ENCODE measurements around the gene PI4KA. TPM values are rescaled to one million over a fixed set of nuclear protein-coding genes. Genes with fewer than 3 reads are reported as not detected.

PI4KA gene
- total RNA-seq, 4 donors from 2014 or later, result 69.8 to 115 (median 82.3) TPM

GRCh38 chr22:20808844-20809243 is 49.8 kb downstream of the PI4KA start:
- 91% methylated on average over 4 of the region's 4 CpGs for WGBS
- Histone ChIP-seq H3K36me3 (peaks cover 70 to 100% (median 96%) of the 10 kb centered on the region in 4 donors), H3K4me3 (no peak overlapping the region), H3K9me3 (no peaks in the 10 kb centered on the region), H3K27ac (replicated peaks in 1 of 4) (no peak overlapping the region), H3K27me3 (no peaks in the 10 kb centered on the region), H3K4me1 (no peaks in the 10 kb centered on the region)
- TF ChIP-seq POLR2AphosphoS5 (IDR thresholded peaks at IDR 0.05), result no peak
- no peak for TF ChIP-seq CTCF (IDR thresholded peaks at IDR 0.05)
- TF ChIP-seq POLR2A (IDR thresholded peaks at IDR 0.05; ENCODE audit: low read depth), result no peak
- no peak for TF ChIP-seq EP300 (IDR thresholded peaks at IDR 0.05)
- no peak for DNase-seq (ENCODE audit: extremely low spot score)
- intact Hi-C loops (cut with DNase I), result no loop called here

- intact Hi-C loops (cut with DNase I), result no loop called here
- 81% methylated on average over 4 of the region's 4 CpGs for WGBS
- no peaks in the 10 kb centered on the region for H3K27me3 ChIP-seq
- peak in 1 of 2 donors; percentile 32 for TF ChIP-seq POLR2AphosphoS5 (IDR thresholded peaks at IDR 0.05)
- no peak for TF ChIP-seq CTCF (IDR thresholded peaks at IDR 0.05)
- no peak overlapping the region for H3K4me3 ChIP-seq
- H3K9me3 ChIP-seq, result no peaks in the 10 kb centered on the region
- H3K4me1 ChIP-seq, result no peaks in the 10 kb centered on the region
- peaks cover 75 to 100% (median 96%) of the 10 kb centered on the region in 4 donors for H3K36me3 ChIP-seq
- no peak overlapping the region for H3K27ac ChIP-seq (replicated peaks in 1 of 4)
- no peak for DNase-seq (ENCODE audit: extremely low spot score)
These were observed 51.3 kb downstream of the PI4KA start for GRCh38 chr22:20807315-20807752.

GRCh38 chr22:20805972-20806471 is 52.6 kb downstream of the PI4KA start:
- intact Hi-C loops (cut with DNase I), result no loop called here
- no peak for DNase-seq (ENCODE audit: extremely low spot score)
- WGBS, result 77% methylated on average over 3 of the region's 3 CpGs

DNA sequence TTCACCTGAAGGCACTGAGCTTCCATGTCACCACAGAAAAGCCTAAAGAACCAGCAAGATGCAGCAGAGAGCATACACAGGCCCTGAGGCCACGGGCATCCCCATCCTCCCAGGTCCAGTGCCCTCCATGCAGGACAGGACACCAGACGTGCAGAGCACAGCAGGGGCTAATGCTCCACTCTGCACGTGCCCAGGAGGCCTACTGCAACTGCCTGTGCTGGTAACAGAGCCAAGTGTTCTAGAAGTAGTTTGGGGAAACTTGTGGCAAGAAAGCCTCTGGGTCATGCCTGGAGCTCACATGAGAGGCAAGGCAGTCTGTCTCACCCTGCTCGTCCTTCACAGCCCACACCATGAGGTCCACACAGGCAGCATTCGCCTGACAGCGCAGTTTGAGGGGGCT is 54.0 kb downstream of the PI4KA start:
- intact Hi-C loops (cut with DNase I), result no loop called here

More at GRCh38 chr22:20805972-20806471, 52.6 kb downstream of the PI4KA start:
- Histone ChIP-seq H3K9me3 (no peaks in the 10 kb centered on the region), H3K4me3 (no peak overlapping the region), H3K27ac (replicated peaks in 1 of 4) (no peak overlapping the region), H3K36me3 (peaks cover 78 to 100% (median 97%) of the 10 kb centered on the region in 4 donors), H3K27me3 (no peaks in the 10 kb centered on the region), H3K4me1 (no peaks in the 10 kb centered on the region)
- no peak for TF ChIP-seq CTCF (IDR thresholded peaks at IDR 0.05)
- no peak for TF ChIP-seq EP300 (IDR thresholded peaks at IDR 0.05)
- TF ChIP-seq POLR2A (IDR thresholded peaks at IDR 0.05; ENCODE audit: low read depth), result no peak
- TF ChIP-seq POLR2AphosphoS5 (IDR thresholded peaks at IDR 0.05), result no peak

DNA sequence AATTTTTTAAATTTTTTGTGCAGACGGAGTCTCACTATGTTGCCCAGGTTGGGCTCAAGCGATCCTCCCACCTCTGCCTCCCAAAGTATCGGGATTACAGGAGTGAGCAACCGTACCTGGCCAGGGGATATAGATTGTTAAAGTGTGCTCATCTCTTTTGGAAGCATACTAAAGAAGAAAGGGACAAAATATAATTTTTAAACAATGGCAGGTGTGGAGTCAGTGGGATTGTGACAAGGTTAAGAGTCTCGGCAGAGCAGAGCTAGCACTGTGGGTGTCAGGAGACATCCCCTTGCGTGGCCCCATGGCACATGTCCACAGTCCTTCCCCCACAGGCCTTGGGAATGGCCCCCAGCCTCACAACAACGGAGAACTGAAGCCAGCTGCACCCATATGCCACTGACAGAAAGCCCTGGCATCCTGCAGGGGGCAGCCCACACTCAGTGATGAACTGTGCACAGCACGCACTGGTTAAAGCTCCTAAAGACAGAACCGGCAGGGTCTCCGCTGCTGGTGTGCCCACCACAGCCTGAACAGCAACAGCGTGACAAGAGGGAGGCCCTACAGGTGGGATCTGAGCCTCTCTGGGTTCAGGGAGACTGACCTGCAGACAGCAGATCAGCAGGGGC is 54.8 kb downstream of the PI4KA start:
- 77% methylated on average over 11 of the region's 11 CpGs for WGBS
- Histone ChIP-seq H3K27me3 (no peaks in the 10 kb centered on the region), H3K36me3 (peaks cover 88 to 100% (median 97%) of the 10 kb centered on the region in 4 donors), H3K27ac (replicated peaks in 1 of 4) (no peak overlapping the region), H3K4me1 (no peaks in the 10 kb centered on the region), H3K9me3 (no peaks in the 10 kb centered on the region), H3K4me3 (no peak overlapping the region)
- intact Hi-C loops (cut with DNase I), result no loop called here
- no peak for DNase-seq (ENCODE audit: extremely low spot score)
- TF ChIP-seq CTCF (IDR thresholded peaks at IDR 0.05), result peak in 1 of 3 experiments; percentile 14
- no peak for TF ChIP-seq POLR2AphosphoS5 (IDR thresholded peaks at IDR 0.05)

More for the DNA sequence above, 54.0 kb downstream of the PI4KA start:
- peaks cover 82 to 100% (median 97%) of the 10 kb centered on the region in 4 donors for H3K36me3 ChIP-seq
- no peaks in the 10 kb centered on the region for H3K4me1 ChIP-seq
- H3K27ac ChIP-seq (replicated peaks in 1 of 4), result no peak overlapping the region
- no peak overlapping the region for H3K4me3 ChIP-seq
- no peak for DNase-seq (ENCODE audit: extremely low spot score)
- H3K27me3 ChIP-seq, result no peaks in the 10 kb centered on the region
- TF ChIP-seq EP300 (IDR thresholded peaks at IDR 0.05) (no peak), POLR2A (IDR thresholded peaks at IDR 0.05; ENCODE audit: low read depth) (no peak), POLR2AphosphoS5 (IDR thresholded peaks at IDR 0.05) (no peak)
- WGBS, result 85% methylated on average over 5 of the region's 6 CpGs
- no peaks in the 10 kb centered on the region for H3K9me3 ChIP-seq

Data from esophagus muscularis mucosa (tissue), 4 donors.